ENCODE measurements around the gene PRKAG2.

- TF ChIP-seq POLR2A (IDR thresholded peaks at IDR 0.05; ENCODE audit: low read depth, low read length) (no peak), POLR2AphosphoS5 (IDR thresholded peaks at IDR 0.05; ENCODE audit: low read depth, low read length) (no peak), PAX5 (IDR thresholded peaks at IDR 0.05; ENCODE audit: insufficient read depth, low read length, severe bottlenecking) (no peak), TAF1 (IDR thresholded peaks at IDR 0.05; ENCODE audit: low read depth, low read length) (no peak)
Measured at GRCh38 chr7:151690606-151691005, 186.3 kb downstream of the PRKAG2 start.

Measured in GM12891 (cell line).